HL-60 (cell line): ENCODE data around the gene EDC3.

ENCODE experiments used
- DNase-seq, 2 experiments: peaks; one replicate each; pipeline ENCODE4 v3.0.0-alpha.2; 2010 to 2020; ENCODE audit warnings: low read depth in 1 of 2, low spot score in 1 of 2
- H3K27ac ChIP-seq: fragments of 250-450 bp; sonication (Bioruptor Pico); replicated peaks from 2 replicates; pipeline ENCODE4 v1.5.1; 2020; ENCODE audit warnings: mild to moderate bottlenecking, moderate library complexity
- H3K27me3 ChIP-seq: fragments of 250-450 bp; sonication (Bioruptor Pico); 2 replicates; pipeline ENCODE4 v1.5.1; 2021; ENCODE audit warnings: mild to moderate bottlenecking, moderate library complexity; ENCODE audit not compliant: insufficient read depth, poor library complexity, severe bottlenecking
- H3K4me3 ChIP-seq: replicated peaks from 2 replicates; pipeline ENCODE4 v1.5.1; 2011; ENCODE audit warnings: mild to moderate bottlenecking, control low read depth, low read length; ENCODE audit not compliant: insufficient read depth
- GABPA ChIP-seq: IDR thresholded peaks from 2 replicates; pipeline ENCODE4 v1.6.1; 2012; ENCODE audit warnings: low read depth
- POLR2AphosphoS5 ChIP-seq: IDR thresholded peaks from 2 replicates; pipeline ENCODE4 v1.6.1; 2012; ENCODE audit warnings: low read depth
- SPI1 ChIP-seq: IDR thresholded peaks from 2 replicates; pipeline ENCODE4 v1.6.1; 2012; ENCODE audit warnings: low read depth, mild to moderate bottlenecking, borderline replicate concordance
- TF ChIP-seq, protein P1 (sequence below): IDR thresholded peaks from 2 replicates; pipeline ENCODE4 v1.6.1; 2012; ENCODE audit warnings: low read depth; ENCODE audit not compliant: insufficient replicate concordance
- TF ChIP-seq, protein P2 (sequence below): IDR thresholded peaks from one replicate; pipeline ENCODE4 v1.5.1; 2011; ENCODE audit warnings: low read length, control low read depth, inconsistent platforms; ENCODE audit not compliant: insufficient read depth

Gene EDC3

DNA sequence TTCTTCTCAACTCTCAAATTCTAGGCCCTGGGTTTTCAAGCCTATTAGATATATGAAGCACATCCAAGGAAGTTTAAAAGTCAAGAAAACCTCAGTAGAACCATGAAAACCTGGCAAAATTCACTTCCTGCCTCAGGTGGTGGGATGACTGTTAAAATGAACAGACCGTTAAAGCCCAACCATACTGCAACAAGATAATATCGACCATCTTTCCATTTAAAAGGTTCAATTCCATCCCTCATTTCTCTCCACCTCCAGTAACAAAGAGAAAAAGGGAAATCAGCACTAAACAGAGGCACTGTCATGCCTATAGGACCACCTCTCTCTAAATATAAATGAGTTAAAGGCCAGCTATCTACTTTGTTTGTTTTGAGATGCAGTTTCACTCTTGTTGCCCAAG is 31.2 kb downstream of the EDC3 start:
- TF ChIP-seq GABPA (no peak), SPI1 (no peak), POLR2AphosphoS5 (no peak)
- TF ChIP-seq, protein P1, sequence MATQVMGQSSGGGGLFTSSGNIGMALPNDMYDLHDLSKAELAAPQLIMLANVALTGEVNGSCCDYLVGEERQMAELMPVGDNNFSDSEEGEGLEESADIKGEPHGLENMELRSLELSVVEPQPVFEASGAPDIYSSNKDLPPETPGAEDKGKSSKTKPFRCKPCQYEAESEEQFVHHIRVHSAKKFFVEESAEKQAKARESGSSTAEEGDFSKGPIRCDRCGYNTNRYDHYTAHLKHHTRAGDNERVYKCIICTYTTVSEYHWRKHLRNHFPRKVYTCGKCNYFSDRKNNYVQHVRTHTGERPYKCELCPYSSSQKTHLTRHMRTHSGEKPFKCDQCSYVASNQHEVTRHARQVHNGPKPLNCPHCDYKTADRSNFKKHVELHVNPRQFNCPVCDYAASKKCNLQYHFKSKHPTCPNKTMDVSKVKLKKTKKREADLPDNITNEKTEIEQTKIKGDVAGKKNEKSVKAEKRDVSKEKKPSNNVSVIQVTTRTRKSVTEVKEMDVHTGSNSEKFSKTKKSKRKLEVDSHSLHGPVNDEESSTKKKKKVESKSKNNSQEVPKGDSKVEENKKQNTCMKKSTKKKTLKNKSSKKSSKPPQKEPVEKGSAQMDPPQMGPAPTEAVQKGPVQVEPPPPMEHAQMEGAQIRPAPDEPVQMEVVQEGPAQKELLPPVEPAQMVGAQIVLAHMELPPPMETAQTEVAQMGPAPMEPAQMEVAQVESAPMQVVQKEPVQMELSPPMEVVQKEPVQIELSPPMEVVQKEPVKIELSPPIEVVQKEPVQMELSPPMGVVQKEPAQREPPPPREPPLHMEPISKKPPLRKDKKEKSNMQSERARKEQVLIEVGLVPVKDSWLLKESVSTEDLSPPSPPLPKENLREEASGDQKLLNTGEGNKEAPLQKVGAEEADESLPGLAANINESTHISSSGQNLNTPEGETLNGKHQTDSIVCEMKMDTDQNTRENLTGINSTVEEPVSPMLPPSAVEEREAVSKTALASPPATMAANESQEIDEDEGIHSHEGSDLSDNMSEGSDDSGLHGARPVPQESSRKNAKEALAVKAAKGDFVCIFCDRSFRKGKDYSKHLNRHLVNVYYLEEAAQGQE: no peak
- TF ChIP-seq, protein P2, sequence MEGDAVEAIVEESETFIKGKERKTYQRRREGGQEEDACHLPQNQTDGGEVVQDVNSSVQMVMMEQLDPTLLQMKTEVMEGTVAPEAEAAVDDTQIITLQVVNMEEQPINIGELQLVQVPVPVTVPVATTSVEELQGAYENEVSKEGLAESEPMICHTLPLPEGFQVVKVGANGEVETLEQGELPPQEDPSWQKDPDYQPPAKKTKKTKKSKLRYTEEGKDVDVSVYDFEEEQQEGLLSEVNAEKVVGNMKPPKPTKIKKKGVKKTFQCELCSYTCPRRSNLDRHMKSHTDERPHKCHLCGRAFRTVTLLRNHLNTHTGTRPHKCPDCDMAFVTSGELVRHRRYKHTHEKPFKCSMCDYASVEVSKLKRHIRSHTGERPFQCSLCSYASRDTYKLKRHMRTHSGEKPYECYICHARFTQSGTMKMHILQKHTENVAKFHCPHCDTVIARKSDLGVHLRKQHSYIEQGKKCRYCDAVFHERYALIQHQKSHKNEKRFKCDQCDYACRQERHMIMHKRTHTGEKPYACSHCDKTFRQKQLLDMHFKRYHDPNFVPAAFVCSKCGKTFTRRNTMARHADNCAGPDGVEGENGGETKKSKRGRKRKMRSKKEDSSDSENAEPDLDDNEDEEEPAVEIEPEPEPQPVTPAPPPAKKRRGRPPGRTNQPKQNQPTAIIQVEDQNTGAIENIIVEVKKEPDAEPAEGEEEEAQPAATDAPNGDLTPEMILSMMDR: no peak
- no peak for DNase-seq
- no peak overlapping the region for H3K27ac ChIP-seq
- no peaks in the 10 kb centered on the region for H3K27me3 ChIP-seq
- H3K4me3 ChIP-seq: no peak overlapping the region

DNA sequence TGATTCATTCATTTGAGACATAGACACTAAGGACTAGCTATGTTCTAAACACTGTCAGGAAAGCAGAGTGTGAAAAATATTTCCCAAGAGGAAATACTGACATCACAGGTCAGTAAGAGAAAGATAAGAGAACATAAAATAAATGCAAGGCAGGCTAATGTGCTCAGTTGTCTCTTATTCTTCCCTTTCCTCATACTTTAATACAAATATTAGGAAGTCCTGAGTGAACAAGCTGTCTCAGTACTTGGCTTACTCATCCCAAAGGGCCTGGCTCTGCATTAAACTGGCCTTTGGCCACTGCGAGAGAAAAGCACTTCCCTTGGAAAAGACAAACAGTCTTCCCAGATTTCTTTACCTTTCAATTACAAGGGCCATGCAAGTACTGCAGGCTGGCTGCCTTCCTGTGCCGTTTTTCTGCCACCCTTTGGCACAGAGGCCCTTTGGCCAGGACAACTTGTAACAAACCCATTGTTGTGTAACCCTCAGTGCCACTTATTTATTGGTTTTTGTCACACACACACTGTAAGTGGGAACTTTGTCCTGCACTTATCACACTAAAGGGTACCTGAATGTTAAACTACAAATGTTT is 31.7 kb downstream of the EDC3 start:
- H3K4me3 ChIP-seq: no peak overlapping the region
- TF ChIP-seq, protein P2: no peak
- TF ChIP-seq POLR2AphosphoS5: no peak
- no peak for TF ChIP-seq GABPA
- TF ChIP-seq SPI1: no peak
- TF ChIP-seq, protein P1: no peak
- H3K27me3 ChIP-seq: no peaks in the 10 kb centered on the region
- no peak overlapping the region for H3K27ac ChIP-seq
- no peak for DNase-seq

DNA sequence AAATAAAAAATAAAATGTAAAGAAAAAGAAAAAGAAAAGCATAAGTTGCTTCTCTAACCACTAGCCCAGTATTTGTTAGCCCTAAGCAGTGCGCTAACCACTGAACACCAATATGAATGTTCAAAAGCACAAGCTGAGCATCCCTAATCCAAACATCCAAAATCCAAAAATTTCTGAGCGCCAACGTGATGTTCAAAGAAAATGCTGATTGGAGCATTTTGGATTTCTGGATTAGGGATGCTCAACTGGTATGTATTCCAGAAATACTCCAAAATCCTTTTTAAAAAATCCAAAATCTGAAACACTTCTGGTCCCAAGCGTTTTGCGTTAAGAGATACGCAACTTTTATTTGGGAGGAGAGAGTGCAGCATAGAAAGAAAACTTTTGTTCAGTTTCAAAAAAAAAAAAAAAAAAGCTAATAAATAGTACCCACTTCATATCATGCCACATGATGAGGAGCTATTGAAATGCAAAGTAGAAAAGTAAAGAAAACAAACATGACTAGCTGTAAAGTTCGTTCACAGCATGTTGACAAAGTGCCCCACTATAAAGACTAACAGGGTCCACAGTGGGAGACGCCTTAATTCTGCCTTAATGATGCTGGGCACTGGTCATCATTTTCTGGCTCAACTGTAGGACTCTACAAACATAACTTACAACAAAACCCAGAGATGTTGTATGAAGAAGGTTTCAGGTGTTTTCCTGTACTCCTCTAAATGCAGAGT is 32.4 kb downstream of the EDC3 start:
- Histone ChIP-seq H3K27ac (no peak overlapping the region), H3K4me3 (no peak overlapping the region), H3K27me3 (no peaks in the 10 kb centered on the region)
- TF ChIP-seq, protein P1: no peak
- no peak for TF ChIP-seq SPI1
- no peak for TF ChIP-seq POLR2AphosphoS5
- DNase-seq: no peak
